GM23338 (cell line): Measurements from ENCODE around the gene MFSD6L. TPM values are rescaled to one million over a fixed set of nuclear protein-coding genes. Genes with fewer than 3 reads are reported as not detected.

Experiments used
- polyA plus RNA-seq: library from polyadenylated mRNA; unstranded; fragments of >200 nt; fragmentation: Nextera tagmentation; extraction: Ambion mirVana; gene quantifications from 2 replicates; pipeline ENCODE4 v1.2.1, GENCODE V29; 2016
- total RNA-seq: library from RNA; depleted of rRNA; stranded (reverse); fragments of >200 nt; shearing (Covaris generic); gene quantifications from 2 replicates; pipeline ENCODE4 v1.2.3, GENCODE V29; 2014; rRNA removed

The MFSD6L gene
- total and polyA plus RNA-seq, 2 experiments from 2014 or later = 0.52 to 2.8 TPM

Other genes with a start within 250 kb of the MFSD6L start
- 230 and 246 TPM in 2 replicates for gene MYH10, start 168.6 kb downstream of the MFSD6L start, total RNA-seq
- gene MYH10, start 168.6 kb downstream of the MFSD6L start, polyA plus RNA-seq = 78.1 and 89.5 TPM in 2 replicates
- gene CCDC42, start 54.5 kb downstream of the MFSD6L start, total RNA-seq = not detected in 2 replicates
- gene CCDC42, start 54.5 kb downstream of the MFSD6L start, polyA plus RNA-seq = not detected in 2 replicates
- gene SPDYE4, start 40.8 kb downstream of the MFSD6L start, total RNA-seq = not detected in 2 replicates
- not detected in 2 replicates for gene SPDYE4, start 40.8 kb downstream of the MFSD6L start, polyA plus RNA-seq
- gene PIK3R6, start 68.3 kb upstream of the MFSD6L start, total RNA-seq = 0.24 TPM in 1 of 2 replicates, not detected in the other
- 0.11 and 0.14 TPM in 2 replicates for gene PIK3R6, start 68.3 kb upstream of the MFSD6L start, polyA plus RNA-seq
- 6.7 and 9.4 TPM in 2 replicates for gene PIK3R5, start 166.3 kb upstream of the MFSD6L start, total RNA-seq
- gene PIK3R5, start 166.3 kb upstream of the MFSD6L start, polyA plus RNA-seq = 1.4 and 1.7 TPM in 2 replicates
- 2.6 and 3.0 TPM in 2 replicates for gene NTN1, start 222.1 kb upstream of the MFSD6L start, total RNA-seq
- 0.57 and 0.64 TPM in 2 replicates for gene NTN1, start 222.1 kb upstream of the MFSD6L start, polyA plus RNA-seq